Subcutaneous adipose tissue (tissue), 4 donors: Measurements from ENCODE around the gene CHN2. TPM values are rescaled to one million over a fixed set of nuclear protein-coding genes. Genes with fewer than 3 reads are reported as not detected.

Source experiments
- CTCF ChIP-seq: fragments of 450-650 bp; IDR thresholded peaks from one replicate; pipeline ENCODE4 v1.5.1; 2016; ENCODE audit warnings: low read depth, mild to moderate bottlenecking, control low read depth, antibody characterized with exemption, moderate library complexity
- total RNA-seq, 4 donors: library from RNA; depleted of rRNA; stranded (reverse); fragments of >200 nt; gene quantifications; one replicate each; pipeline ENCODE4 v1.1.0, GENCODE V29; 2016

Gene CHN2
- total RNA-seq, 4 donors from 2014 or later, result 10.0 to 19.4 (median 13.8) TPM

DNA sequence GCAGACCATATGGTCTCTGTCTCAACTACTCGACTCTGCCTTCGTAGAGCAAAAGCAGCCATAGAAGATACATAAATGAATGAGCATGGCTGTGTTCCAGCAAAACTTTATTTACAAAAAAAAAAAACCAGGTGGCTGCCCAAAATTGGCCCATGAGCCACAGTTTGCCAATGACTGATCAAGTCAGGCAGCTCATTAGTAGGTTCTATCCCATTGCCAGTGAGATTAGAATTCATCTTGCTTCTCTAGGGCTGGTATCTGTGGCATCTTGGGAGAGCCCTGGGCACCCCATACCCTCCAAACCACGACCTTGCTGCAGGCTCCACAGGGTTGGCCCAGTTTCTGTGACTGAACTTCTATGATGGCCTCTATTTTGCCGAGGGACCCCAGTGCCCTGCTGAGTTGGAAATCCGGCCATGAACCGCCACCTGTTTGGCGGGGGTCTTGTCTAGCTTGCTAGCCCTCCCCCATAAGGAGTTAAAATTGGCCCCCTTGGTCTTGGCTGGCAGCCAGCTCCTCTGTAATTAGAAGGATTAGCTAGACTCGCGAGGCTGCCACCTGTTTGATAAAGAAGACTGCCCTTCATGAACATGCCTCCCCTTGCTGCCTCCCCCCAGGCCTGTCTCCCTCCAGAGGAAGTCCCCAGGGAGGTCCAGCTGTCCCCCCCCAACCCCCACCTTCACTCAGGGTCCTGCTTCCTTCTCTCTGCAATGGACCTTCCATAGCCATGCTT, 83.9 kb downstream of the CHN2 start:
- no peak for TF ChIP-seq CTCF

- no peak for TF ChIP-seq CTCF
Measured at GRCh38 chr7:29281782-29282541, 87.4 kb downstream of the CHN2 start.

GRCh38 chr7:29282819-29283414, 88.3 kb downstream of the CHN2 start:
- TF ChIP-seq CTCF, result no peak

GRCh38 chr7:29284696-29285443, 90.3 kb downstream of the CHN2 start:
- no peak for TF ChIP-seq CTCF

DNA sequence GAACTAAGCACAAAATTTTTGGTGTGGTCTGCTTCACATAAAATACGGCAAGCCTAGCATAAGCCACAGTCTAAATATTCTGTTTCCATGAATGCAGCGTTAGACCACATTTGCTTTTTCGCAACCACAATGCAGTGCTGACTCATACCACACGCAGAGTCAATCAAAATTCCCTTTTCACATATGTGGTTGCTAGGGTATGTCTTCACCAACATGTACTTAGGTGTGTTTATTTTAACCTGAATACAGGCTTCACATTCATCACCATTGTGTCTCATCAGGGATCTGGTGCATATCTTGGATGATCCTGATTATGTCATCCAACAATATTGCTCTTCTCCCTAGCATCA, 90.8 kb downstream of the CHN2 start:
- no peak for TF ChIP-seq CTCF

- no peak for TF ChIP-seq CTCF
Measured at GRCh38 chr7:29285861-29286260, 91.3 kb downstream of the CHN2 start.

DNA sequence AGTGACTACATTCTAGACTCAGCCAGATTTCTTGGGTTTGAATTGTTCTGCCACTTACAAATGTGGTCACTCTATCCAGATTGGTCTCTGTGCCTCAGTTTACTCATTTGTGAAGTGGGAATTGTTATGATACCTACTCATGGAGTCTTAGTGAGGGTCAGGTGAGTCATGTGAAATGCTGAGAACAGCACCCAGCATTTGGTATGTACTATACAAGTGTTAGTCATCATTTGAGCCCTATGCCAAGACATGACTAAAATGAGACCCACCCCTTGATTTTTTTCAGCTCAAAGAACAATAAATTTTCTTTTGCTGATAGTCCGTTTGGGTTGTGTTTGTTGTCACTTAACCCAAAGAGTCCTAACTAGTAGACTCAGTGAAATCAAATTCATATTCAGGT, 92.8 kb downstream of the CHN2 start:
- no peak for TF ChIP-seq CTCF
